HUES6 (cell line): ENCODE results near the gene ZBTB24.

Experiments
- H3K27ac ChIP-seq: 2 replicates; pipeline ENCODE4 v1.7.0; 2013; ENCODE audit warnings: low read depth, mild to moderate bottlenecking, low read length, inconsistent platforms
- H3K27me3 ChIP-seq: 2 replicates; pipeline ENCODE4 v1.6.1; 2013; ENCODE audit warnings: low read length; ENCODE audit not compliant: control insufficient read depth, insufficient read depth
- H3K36me3 ChIP-seq: 2 replicates; pipeline ENCODE4 v1.6.1; 2013; ENCODE audit warnings: low read length; ENCODE audit not compliant: control insufficient read depth, insufficient read depth
- H3K4me1 ChIP-seq: 2 replicates; pipeline ENCODE4 v1.6.1; 2013; ENCODE audit warnings: low read length; ENCODE audit not compliant: control insufficient read depth, insufficient read depth
- H3K4me3 ChIP-seq: 2 replicates; pipeline ENCODE4 v1.5.1; 2013; ENCODE audit warnings: low read depth, low read length
- H3K9ac ChIP-seq: one replicate; pipeline ENCODE4 v1.6.1; 2013; ENCODE audit warnings: mild to moderate bottlenecking, low read length
- H3K9me3 ChIP-seq: 2 replicates; pipeline ENCODE4 v1.6.1; 2013; ENCODE audit warnings: low read depth, low read length; ENCODE audit not compliant: control insufficient read depth, insufficient read depth

The ZBTB24 gene

DNA sequence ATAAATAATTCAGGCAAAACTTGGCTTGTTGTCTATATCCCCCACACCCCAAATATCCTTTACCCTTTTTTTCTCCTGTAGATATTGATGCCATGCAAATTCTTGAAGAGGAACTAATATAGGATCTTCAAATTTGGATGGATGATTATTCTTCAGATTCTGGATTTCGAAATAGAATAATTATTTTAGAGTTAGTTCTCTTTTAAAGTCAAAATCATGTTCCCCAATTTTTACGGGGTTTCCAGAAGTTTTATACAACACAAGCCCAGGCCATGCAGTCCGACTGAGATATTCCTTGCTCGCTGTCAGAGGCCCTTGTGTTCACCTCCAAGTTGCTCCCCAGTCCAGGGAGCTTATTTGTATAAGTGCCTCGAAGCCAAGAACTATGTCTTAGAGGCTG, 47.0 kb downstream of the ZBTB24 start:
- H3K4me1 ChIP-seq: no peaks in the 10 kb centered on the region
- H3K9ac ChIP-seq: no peak overlapping the region
- H3K27ac ChIP-seq: no peak overlapping the region
- no peak overlapping the region for H3K4me3 ChIP-seq
- peaks cover 5% of the 10 kb centered on the region; the same call in 1 of the 2 replicates for H3K27me3 ChIP-seq
- no peaks in the 10 kb centered on the region for H3K9me3 ChIP-seq
- H3K36me3 ChIP-seq: no peaks in the 10 kb centered on the region

GRCh38 chr6:109434456-109434855, 48.6 kb downstream of the ZBTB24 start:
- Histone ChIP-seq H3K4me1 (no peaks in the 10 kb centered on the region), H3K9ac (no peak overlapping the region), H3K36me3 (no peaks in the 10 kb centered on the region), H3K27ac (no peak overlapping the region), H3K4me3 (no peak overlapping the region), H3K9me3 (no peaks in the 10 kb centered on the region), H3K27me3 (peaks cover under 1% of the 10 kb centered on the region; the same call in 1 of the 2 replicates)

DNA sequence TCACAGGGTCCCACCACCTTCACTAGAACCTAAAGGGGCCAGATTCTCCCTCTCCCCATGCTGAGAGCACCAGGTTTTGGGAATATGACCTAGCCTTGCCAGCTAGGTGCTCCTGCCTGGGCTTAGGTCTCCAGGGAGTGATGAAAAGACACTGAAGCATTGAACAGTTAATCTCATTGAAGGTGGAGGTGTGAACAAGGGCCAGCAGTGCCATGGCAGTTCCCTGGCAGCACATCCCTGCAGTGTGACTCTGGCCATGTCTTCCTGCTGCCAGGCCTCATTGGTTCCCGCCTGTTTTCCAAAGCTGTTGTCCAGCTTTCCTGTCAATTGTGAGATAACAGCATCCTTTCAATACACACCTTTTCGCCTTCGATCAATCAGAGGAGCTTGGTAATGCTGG, 53.5 kb downstream of the ZBTB24 start:
- H3K9ac ChIP-seq: no peak overlapping the region
- no peaks in the 10 kb centered on the region for H3K4me1 ChIP-seq
- H3K4me3 ChIP-seq: no peak overlapping the region
- no peaks in the 10 kb centered on the region for H3K36me3 ChIP-seq
- no peaks in the 10 kb centered on the region for H3K27me3 ChIP-seq
- no peaks in the 10 kb centered on the region for H3K9me3 ChIP-seq
- H3K27ac ChIP-seq: no peak overlapping the region

GRCh38 chr6:109428889-109429477, 54.0 kb downstream of the ZBTB24 start:
- H3K4me1 ChIP-seq: no peaks in the 10 kb centered on the region
- H3K27ac ChIP-seq: no peak overlapping the region
- H3K4me3 ChIP-seq: no peak overlapping the region
- H3K9ac ChIP-seq: no peak overlapping the region
- no peaks in the 10 kb centered on the region for H3K36me3 ChIP-seq
- H3K9me3 ChIP-seq: no peaks in the 10 kb centered on the region
- H3K27me3 ChIP-seq: no peaks in the 10 kb centered on the region

DNA sequence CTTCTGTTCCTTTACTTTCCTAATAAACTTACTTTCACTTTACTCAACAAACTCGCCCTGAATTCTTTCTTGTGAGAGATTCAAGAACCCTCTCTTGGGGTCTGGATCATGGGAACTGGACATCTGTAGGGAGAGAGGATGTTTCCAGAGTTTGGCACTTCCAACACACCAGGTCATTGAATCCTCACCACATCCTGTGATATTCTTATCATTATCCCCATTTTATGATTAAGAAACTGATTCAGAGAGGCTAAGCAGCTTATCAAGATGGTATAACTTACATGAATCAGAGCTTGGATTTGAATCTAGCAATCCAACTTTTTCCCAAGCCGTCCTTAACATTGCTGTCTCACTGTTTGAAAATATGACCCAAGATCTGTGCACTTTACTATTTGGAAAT, 58.1 kb downstream of the ZBTB24 start:
- no peaks in the 10 kb centered on the region for H3K4me1 ChIP-seq
- no peaks in the 10 kb centered on the region for H3K36me3 ChIP-seq
- no peak overlapping the region for H3K9ac ChIP-seq
- H3K27me3 ChIP-seq: no peaks in the 10 kb centered on the region
- no peak overlapping the region for H3K4me3 ChIP-seq
- H3K9me3 ChIP-seq: no peaks in the 10 kb centered on the region
- no peak overlapping the region for H3K27ac ChIP-seq

GRCh38 chr6:109421184-109421583, 61.8 kb downstream of the ZBTB24 start:
- Histone ChIP-seq H3K9ac (no peak overlapping the region), H3K36me3 (no peaks in the 10 kb centered on the region), H3K27me3 (no peaks in the 10 kb centered on the region), H3K4me3 (no peak overlapping the region), H3K27ac (no peak overlapping the region), H3K9me3 (no peaks in the 10 kb centered on the region), H3K4me1 (no peaks in the 10 kb centered on the region)

DNA sequence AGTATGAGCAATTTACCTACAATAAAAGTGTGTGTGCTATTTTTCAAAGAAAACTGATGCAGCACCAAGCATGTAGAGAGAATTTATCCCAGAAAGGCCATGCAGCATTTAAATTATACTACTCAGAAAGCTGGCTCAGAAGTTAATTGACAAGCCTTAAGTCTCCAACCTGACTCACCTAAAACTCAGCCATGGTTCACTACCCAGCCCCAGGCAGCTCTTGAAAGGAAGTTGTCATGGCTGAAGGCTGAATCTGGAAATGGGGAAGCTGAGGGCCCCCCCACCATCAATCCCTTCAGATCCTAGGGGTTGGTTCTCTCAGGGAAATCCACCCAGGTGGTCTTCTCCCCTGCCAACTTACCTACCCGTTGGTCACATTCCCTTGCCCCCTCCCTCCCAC, 62.3 kb downstream of the ZBTB24 start:
- H3K36me3 ChIP-seq: no peaks in the 10 kb centered on the region
- H3K4me3 ChIP-seq: no peak overlapping the region
- H3K9me3 ChIP-seq: no peaks in the 10 kb centered on the region
- H3K4me1 ChIP-seq: no peaks in the 10 kb centered on the region
- no peak overlapping the region for H3K27ac ChIP-seq
- H3K9ac ChIP-seq: no peak overlapping the region
- H3K27me3 ChIP-seq: no peaks in the 10 kb centered on the region

GRCh38 chr6:109417646-109418045, 65.4 kb downstream of the ZBTB24 start:
- Histone ChIP-seq H3K4me1 (no peaks in the 10 kb centered on the region), H3K27me3 (no peaks in the 10 kb centered on the region), H3K9ac (no peak overlapping the region), H3K4me3 (no peak overlapping the region), H3K9me3 (no peaks in the 10 kb centered on the region), H3K36me3 (no peaks in the 10 kb centered on the region), H3K27ac (no peak overlapping the region)
